Panc1 (cell line): ENCODE data around the gene DNER. TPM values are rescaled to one million over a fixed set of nuclear protein-coding genes. Genes with fewer than 3 reads are reported as not detected.

ENCODE experiments used
- ATAC-seq: fragments of 200-7000 bp; cut with Tn5 transposase; 2 replicates; pipeline ENCODE4 v1.9.1; 2020; ENCODE audit warnings: mild to moderate bottlenecking, moderate library complexity
- BruUV-seq: library from RNA; stranded (reverse); fragments of 400-500 nt; replicated peaks from 2 replicates; lab custom pipeline; 2021; lab: Mats Ljungman, UMichigan
- CTCF ChIA-PET: fragments of 300-600 bp; sonication (Branson Sonifier 250); formaldehyde crosslinking; loops from one replicate; lab custom pipeline; 2022; ENCODE audit warnings: antibody characterized with exemption; lab: Charles Lee
- POLR2A ChIA-PET: fragments of 300-600 bp; sonication (Branson Sonifier 250); formaldehyde crosslinking; loops from one replicate; lab custom pipeline; 2022; ENCODE audit warnings: antibody characterized with exemption; lab: Charles Lee
- DNase-seq: peaks from one replicate; pipeline ENCODE4 v3.0.0-alpha.2; 2010; ENCODE audit warnings: low read depth, low spot score
- H3K27ac ChIP-seq: 2 replicates; pipeline ENCODE4 v1.5.1; 2011; ENCODE audit warnings: mild to moderate bottlenecking, low read length, inconsistent platforms
- H3K27me3 ChIP-seq: fragments of 200-500 bp; sonication (Bioruptor generic); 2 replicates; pipeline ENCODE4 v1.6.0; 2014; ENCODE audit warnings: low read length, inconsistent platforms; ENCODE audit not compliant: control insufficient read depth, insufficient read depth
- H3K36me3 ChIP-seq: fragments of 200-500 bp; sonication (Bioruptor generic); 2 replicates; pipeline ENCODE4 v1.5.1; 2014; ENCODE audit warnings: inconsistent platforms, mild to moderate bottlenecking, low read length, moderate library complexity; ENCODE audit not compliant: control insufficient read depth, insufficient read depth
- H3K4me1 ChIP-seq: 2 replicates; pipeline ENCODE4 v1.5.1; 2011; ENCODE audit warnings: inconsistent platforms, mild to moderate bottlenecking, low read length, moderate library complexity; ENCODE audit not compliant: control insufficient read depth, insufficient read depth
- H3K4me3 ChIP-seq, 2 experiments: 2 replicates each; pipeline ENCODE4 v1.5.1; 2011 to 2012; ENCODE audit warnings: low read depth in 2 of 2, low read length in 2 of 2, mild to moderate bottlenecking in 2 of 2, inconsistent platforms in 1 of 2, moderate library complexity in 1 of 2
- H3K9me3 ChIP-seq: fragments of 200-500 bp; sonication (Bioruptor generic); 2 replicates; pipeline ENCODE4 v1.5.1; 2014; ENCODE audit warnings: low read depth, mild to moderate bottlenecking, inconsistent platforms, low read length, moderate library complexity; ENCODE audit not compliant: control insufficient read depth, insufficient read depth
- CTCF ChIP-seq: fragments of 450-650 bp; IDR thresholded peaks from 2 replicates; pipeline ENCODE4 v1.5.1; 2017; ENCODE audit warnings: mild to moderate bottlenecking
- POLR2AphosphoS5 ChIP-seq: IDR thresholded peaks from 2 replicates; pipeline ENCODE4 v1.6.1; 2012; ENCODE audit warnings: mild to moderate bottlenecking, low read depth, low read length, moderate library complexity
- REST ChIP-seq, 2 experiments: IDR thresholded peaks; 2 replicates each; pipeline ENCODE4 v1.6.1; 2011 to 2012; ENCODE audit warnings: low read depth in 2 of 2, control low read depth in 1 of 2, low read length in 1 of 2, mild to moderate bottlenecking in 1 of 2, moderate library complexity in 1 of 2; ENCODE audit not compliant: insufficient read depth in 1 of 2
- SIN3A ChIP-seq: IDR thresholded peaks from 2 replicates; pipeline ENCODE4 v1.6.1; 2012; ENCODE audit warnings: low read depth, mild to moderate bottlenecking, low read length, moderate library complexity, borderline replicate concordance; ENCODE audit not compliant: insufficient read depth
- TCF7L2 ChIP-seq: IDR thresholded peaks from 2 replicates; pipeline ENCODE4 v1.6.1; 2011; ENCODE audit warnings: mild to moderate bottlenecking, low read depth, low read length, inconsistent platforms
- in situ Hi-C: cut with HindIII; loops from 2 replicates; pipeline ENCODE4 v1.10.0; 2016; ENCODE audit warnings: low sequenced_read_pairs, low pct_unique_long_range_greater_than_20kb
- intact Hi-C: fragments of 100-400 bp; cut with micrococcal nuclease; formaldehyde crosslinking; loops from one replicate; pipeline ENCODE4 v1.10.0; 2022; ENCODE audit not compliant: unreplicated experiment
- total RNA-seq: library from RNA; stranded (reverse); gene quantifications from one replicate; pipeline ENCODE4 v1.2.1, GENCODE V29; 2021; ENCODE audit not compliant: unreplicated experiment

Gene DNER
- total RNA-seq, 1 experiment from 2014 or later = 0.31 TPM

GRCh38 chr2:229572507-229573271 is 141.7 kb downstream of the DNER start:
- no peak overlapping the region for H3K4me3 ChIP-seq
- in situ Hi-C loops = no loop called here
- no peak for TF ChIP-seq REST (IDR thresholded peaks at IDR 0.05; ENCODE audit: insufficient read depth in 1 of 2, low read depth in 2 of 2, low read length in 1 of 2)
- TF ChIP-seq SIN3A = no peak
- no peak for TF ChIP-seq TCF7L2
- TF ChIP-seq POLR2AphosphoS5 = no peak
- TF ChIP-seq CTCF = no peak
- DNase-seq = no peak
- H3K27ac ChIP-seq = no peak overlapping the region
- peaks cover 2% of the 10 kb centered on the region; the same call in 1 of the 2 replicates for H3K27me3 ChIP-seq
- H3K4me1 ChIP-seq = no peaks in the 10 kb centered on the region
- ChIA-PET CTCF (no interaction called here), POLR2A (no interaction called here)
- H3K9me3 ChIP-seq = no peaks in the 10 kb centered on the region
- no peaks in the 10 kb centered on the region for H3K36me3 ChIP-seq
- intact Hi-C loops = no loop called here
- no TSS peak for BruUV-seq
- ATAC-seq = no peak

- Histone ChIP-seq H3K4me1 (no peaks in the 10 kb centered on the region), H3K36me3 (no peaks in the 10 kb centered on the region), H3K27me3 (peaks cover 2% of the 10 kb centered on the region; the same call in 1 of the 2 replicates), H3K27ac (no peak overlapping the region), H3K9me3 (no peaks in the 10 kb centered on the region), H3K4me3 (no peak overlapping the region)
- CTCF ChIA-PET = no interaction called here
- POLR2A ChIA-PET = no interaction called here
- in situ Hi-C loops (no loop called here), intact Hi-C loops (no loop called here)
- BruUV-seq = no TSS peak
- DNase-seq (no peak), ATAC-seq (no peak)
- TF ChIP-seq POLR2AphosphoS5 (no peak), REST (IDR thresholded peaks at IDR 0.05; ENCODE audit: insufficient read depth in 1 of 2, low read depth in 2 of 2, low read length in 1 of 2) (no peak), CTCF (no peak), SIN3A (no peak)
Measured at GRCh38 chr2:229571243-229571642, 143.1 kb downstream of the DNER start.
